GM10266 (cell line): Measurements from ENCODE around the gene WEE2.
A peak's percentile ranks its signal among the peaks of the same experiment; 100 is the strongest.
"Not testable (repeated sequence)": the region's sequence is repeated elsewhere in the genome, so short reads cannot be mapped to it uniquely, and the experiment has no call there.

ENCODE experiments used
- DNase-seq: peaks from one replicate; pipeline ENCODE4 v3.0.0; 2012; ENCODE audit errors: extremely low spot score
- TF ChIP-seq, protein P1 (sequence below): IDR thresholded peaks from 2 replicates; pipeline ENCODE4 v1.5.1; 2012; ENCODE audit warnings: mild to moderate bottlenecking, low read depth; ENCODE audit not compliant: control insufficient read depth, insufficient read depth; ENCODE audit errors: missing control alignments

WEE2 gene

DNA sequence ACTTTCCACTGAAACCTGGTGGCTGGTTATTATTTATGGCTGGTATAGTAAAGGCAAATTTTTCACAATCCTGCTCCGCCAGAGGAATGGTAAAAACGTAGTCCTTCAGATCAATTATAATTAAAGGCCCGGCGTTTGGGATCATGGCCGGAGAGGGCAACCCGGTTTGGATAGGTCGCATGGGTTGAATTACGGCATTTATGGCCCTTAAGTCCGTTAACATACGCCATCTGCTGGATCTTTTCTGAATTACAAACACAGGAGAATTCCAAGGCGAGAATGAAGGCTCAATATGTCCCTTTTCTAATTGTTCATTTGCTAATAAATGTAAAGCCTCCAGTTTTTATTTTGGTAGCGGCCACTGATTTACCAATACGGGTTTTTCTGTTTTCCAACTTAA, 44.5 kb downstream of the WEE2 start:
- no peak for DNase-seq
- TF ChIP-seq, protein P1, sequence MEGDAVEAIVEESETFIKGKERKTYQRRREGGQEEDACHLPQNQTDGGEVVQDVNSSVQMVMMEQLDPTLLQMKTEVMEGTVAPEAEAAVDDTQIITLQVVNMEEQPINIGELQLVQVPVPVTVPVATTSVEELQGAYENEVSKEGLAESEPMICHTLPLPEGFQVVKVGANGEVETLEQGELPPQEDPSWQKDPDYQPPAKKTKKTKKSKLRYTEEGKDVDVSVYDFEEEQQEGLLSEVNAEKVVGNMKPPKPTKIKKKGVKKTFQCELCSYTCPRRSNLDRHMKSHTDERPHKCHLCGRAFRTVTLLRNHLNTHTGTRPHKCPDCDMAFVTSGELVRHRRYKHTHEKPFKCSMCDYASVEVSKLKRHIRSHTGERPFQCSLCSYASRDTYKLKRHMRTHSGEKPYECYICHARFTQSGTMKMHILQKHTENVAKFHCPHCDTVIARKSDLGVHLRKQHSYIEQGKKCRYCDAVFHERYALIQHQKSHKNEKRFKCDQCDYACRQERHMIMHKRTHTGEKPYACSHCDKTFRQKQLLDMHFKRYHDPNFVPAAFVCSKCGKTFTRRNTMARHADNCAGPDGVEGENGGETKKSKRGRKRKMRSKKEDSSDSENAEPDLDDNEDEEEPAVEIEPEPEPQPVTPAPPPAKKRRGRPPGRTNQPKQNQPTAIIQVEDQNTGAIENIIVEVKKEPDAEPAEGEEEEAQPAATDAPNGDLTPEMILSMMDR, result peak; percentile 31

DNA sequence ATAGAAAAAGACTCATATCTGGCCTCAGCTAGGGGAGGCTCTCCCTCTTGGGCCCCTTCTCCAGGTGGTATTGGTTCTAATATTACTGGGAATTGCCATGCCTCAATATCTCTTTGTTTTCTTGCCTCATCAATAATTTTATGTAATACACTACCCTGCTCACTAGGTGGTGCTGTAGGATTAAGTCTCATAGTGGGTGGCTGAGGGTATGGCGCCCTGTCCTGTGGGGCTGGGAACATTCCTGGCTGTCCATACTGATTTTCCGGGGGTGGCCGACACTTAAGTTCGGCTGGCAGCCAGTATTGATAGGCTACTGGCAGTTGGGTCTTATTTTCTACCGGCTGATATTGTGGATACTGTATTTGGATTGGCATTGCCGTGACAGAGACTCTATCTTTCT, 46.8 kb downstream of the WEE2 start:
- DNase-seq, result no peak
- TF ChIP-seq, protein P1, result peak; percentile 39

DNA sequence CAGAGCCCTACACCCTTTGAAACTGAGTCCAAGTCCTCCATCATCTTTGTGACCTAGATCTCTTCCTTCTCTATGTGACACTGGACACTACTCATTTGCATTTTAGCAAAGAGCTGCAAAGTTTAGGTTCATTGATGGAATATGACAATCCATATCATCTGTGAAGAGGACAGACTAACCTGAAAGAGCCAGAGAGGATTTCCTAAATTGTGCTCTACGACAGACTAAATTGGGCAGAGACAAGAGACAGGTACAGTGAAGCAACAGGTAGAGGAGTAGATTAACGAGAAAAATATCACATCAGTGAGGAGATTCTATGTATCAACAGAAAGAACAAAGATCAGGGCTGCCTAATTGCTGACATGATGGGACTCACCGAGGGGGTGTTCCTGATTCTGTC, 55.6 kb downstream of the WEE2 start, which contains the start of gene TAS2R3:
TAS2R3 (plus strand) TSS at position 301 of the 400 bp plus-strand sequence; CDS start at position 363, 62 bp downstream.
- TF ChIP-seq, protein P1, result no peak
- no peak for DNase-seq

DNA sequence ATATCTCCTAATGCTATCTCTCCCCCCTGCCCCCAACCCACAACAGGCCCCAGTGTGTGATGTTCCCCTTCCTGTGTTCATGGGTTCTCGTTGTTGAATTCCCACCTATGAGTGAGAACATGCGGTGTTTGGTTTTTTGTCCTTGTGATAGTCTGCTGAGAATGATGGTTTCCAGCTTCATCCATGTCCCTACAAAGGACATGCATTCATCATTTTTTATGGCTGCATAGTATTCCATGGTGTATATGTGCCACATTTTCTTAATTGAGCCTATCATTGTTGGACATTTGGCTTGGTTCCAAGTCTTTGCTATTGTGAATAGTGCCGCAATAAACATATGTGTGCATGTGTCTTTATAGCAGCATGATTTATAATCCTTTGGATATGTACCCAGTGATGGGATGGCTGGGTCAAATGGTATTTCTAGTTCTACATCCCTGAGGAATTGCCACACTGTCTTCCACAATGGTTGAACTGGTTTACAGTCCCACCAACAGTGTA, 62.0 kb downstream of the WEE2 start:
- not testable (repeated sequence) for DNase-seq

DNA sequence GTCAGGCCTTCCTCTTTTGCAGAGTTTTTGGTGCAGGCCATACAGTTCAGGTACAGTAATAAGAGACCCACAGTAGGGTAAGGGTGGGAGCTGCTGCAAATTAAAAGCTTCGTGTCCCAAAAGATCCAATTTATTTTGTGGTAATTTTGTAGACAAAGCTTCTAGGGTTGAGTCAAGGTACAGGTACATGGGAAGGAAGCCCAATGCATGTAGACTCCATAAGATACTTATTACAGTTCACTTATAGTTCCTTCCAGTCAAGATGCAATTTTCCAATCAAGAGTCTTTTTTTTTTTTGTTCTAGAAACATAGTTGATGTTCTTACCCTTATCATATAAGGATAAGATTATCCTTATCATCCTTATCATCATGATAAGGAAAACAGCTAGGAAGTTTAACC, 68.2 kb downstream of the WEE2 start, which contains the start of gene TAS2R4:
TAS2R4 (plus strand) TSS at position 301 of the 400 bp plus-strand sequence. CDS start 1,815 bp downstream, outside the sequence.
- DNase-seq, result no peak
- TF ChIP-seq, protein P1, result no peak
